Brain microvascular endothelial cell (primary cell): ENCODE measurements around the gene TAS2R39.
"Not testable (repeated sequence)": the region's sequence is repeated elsewhere in the genome, so short reads cannot be mapped to it uniquely, and the experiment has no call there.

Source experiments
- DNase-seq: peaks from one replicate; pipeline ENCODE4 v3.0.0-alpha.2; 2020
- H3K27ac ChIP-seq: fragments of 250-450 bp; sonication (Bioruptor Pico); 2 replicates; pipeline ENCODE4 v1.5.1; 2020; ENCODE audit warnings: mild to moderate bottlenecking, moderate library complexity
- H3K27me3 ChIP-seq: fragments of 250-450 bp; sonication (Bioruptor Pico); replicated peaks from 2 replicates; pipeline ENCODE4 v1.5.1; 2020; ENCODE audit warnings: mild to moderate bottlenecking
- H3K36me3 ChIP-seq: fragments of 250-450 bp; sonication (Bioruptor Pico); replicated peaks from 2 replicates; pipeline ENCODE4 v1.5.1; 2020; ENCODE audit warnings: mild to moderate bottlenecking
- H3K4me3 ChIP-seq: 2 replicates; pipeline ENCODE4 v1.5.1; 2011; ENCODE audit warnings: low read depth, mild to moderate bottlenecking, control low read depth, low read length, moderate library complexity
- CTCF ChIP-seq: IDR thresholded peaks from 2 replicates; pipeline ENCODE4 v1.5.1; 2011; ENCODE audit warnings: low read depth, mild to moderate bottlenecking, moderate library complexity, low read length, control low read depth, inconsistent platforms; ENCODE audit errors: missing control alignments
- in situ Hi-C: cut with HindIII; loops from 2 replicates; pipeline ENCODE4 v1.10.0; 2017; ENCODE audit warnings: low sequenced_read_pairs, low pct_ligation_motif_present

The TAS2R39 gene

DNA sequence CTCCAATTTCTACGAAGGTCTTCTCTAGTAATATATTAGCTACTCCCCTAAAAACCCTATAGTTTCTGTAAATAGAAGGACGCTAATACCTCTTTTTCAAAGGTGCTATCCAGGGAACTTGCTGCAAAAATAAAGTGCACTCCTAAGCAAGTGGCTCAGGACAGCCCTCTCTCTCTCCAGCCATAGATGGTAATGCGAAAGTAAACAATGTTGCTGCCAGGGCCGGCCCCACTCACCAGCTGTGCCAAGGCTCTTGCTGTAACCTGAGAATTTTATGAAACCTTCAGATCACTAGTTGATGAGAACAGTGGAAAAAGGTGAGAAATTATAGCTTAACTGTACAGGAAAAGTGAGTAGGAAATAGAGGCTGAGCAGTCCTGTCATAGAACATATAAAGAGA is 10.9 kb upstream of the TAS2R39 start:
- Histone ChIP-seq H3K27me3 (no peaks in the 10 kb centered on the region), H3K4me3 (no peak overlapping the region), H3K27ac (no peak overlapping the region), H3K36me3 (no peaks in the 10 kb centered on the region)
- no peak for DNase-seq
- no peak for TF ChIP-seq CTCF
- in situ Hi-C loops, result no loop called here

- Histone ChIP-seq H3K4me3 (no peak overlapping the region), H3K36me3 (no peaks in the 10 kb centered on the region), H3K27ac (no peak overlapping the region), H3K27me3 (no peaks in the 10 kb centered on the region)
- in situ Hi-C loops, result no loop called here
- no peak for DNase-seq
- no peak for TF ChIP-seq CTCF
Observed at GRCh38 chr7:143176128-143176527, 7.1 kb upstream of the TAS2R39 start.

DNA sequence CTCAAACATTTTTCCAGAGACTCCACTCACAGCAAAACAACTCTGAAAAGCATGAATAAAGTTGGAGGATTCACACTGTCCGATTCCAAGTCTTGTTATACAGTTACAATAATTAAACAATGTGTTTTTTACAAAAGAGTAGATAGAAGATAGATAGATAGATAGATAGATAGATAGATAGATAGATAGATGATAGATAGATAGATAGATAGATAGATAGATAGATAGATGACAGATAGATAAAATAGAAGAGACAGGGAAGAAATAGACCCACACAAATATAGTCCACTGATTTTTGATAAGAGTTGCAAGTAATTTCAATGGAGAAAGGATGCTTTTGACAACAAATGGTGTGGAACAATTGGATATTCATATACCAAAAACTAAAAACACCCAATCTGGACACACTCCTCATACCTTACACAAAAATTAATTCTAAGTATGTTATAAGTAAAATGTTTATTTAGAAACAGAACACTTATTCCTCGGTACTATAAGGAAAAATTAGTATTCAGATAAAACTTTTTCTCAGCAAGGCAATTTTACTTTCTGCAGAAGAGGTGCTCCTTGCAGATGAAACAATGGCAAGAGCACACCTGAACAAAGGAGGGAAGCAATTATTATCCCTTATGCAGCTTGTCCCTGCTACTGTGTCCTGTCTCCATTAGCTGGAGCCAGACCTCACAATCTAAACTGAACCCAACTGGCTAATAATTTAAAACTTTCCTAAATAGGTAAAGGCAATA is 5.7 kb upstream of the TAS2R39 start:
- Histone ChIP-seq H3K27me3 (no peaks in the 10 kb centered on the region), H3K4me3 (no peak overlapping the region), H3K36me3 (no peaks in the 10 kb centered on the region), H3K27ac (no peak overlapping the region)
- in situ Hi-C loops, result no loop called here
- no peak for TF ChIP-seq CTCF
- DNase-seq, result no peak

- H3K27ac ChIP-seq, H3K36me3 ChIP-seq, in situ Hi-C loops, DNase-seq, H3K4me3 ChIP-seq, H3K27me3 ChIP-seq: not testable (repeated sequence)
Observed at GRCh38 chr7:143180771-143181170, 2.4 kb upstream of the TAS2R39 start.

GRCh38 chr7:143181349-143181748 is 1.9 kb upstream of the TAS2R39 start:
- H3K36me3 ChIP-seq, result no peaks in the 10 kb centered on the region
- H3K4me3 ChIP-seq, result no peak overlapping the region
- TF ChIP-seq CTCF, result no peak
- no peaks in the 10 kb centered on the region for H3K27me3 ChIP-seq
- no peak for DNase-seq
- in situ Hi-C loops, result no loop called here
- H3K27ac ChIP-seq, result no peak overlapping the region

DNA sequence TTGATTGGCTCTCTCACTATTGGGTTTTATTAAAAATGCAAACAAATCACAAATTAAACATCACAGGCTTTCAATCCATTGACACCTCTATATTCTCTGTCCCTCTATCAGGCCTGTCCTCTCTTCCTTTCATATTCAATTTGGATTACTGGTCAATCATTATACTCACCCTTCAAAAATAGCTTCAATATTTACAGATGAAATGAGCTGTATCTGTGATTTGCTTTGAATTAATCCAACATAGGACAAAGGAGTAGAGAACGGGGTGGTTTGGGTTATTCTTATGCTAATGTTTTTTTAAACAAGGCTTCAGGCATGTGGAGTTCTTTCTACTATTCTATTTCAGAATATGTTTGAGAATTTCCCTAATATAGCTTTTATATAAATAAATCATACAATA is 2.3 kb downstream of the TAS2R39 start:
- Histone ChIP-seq H3K27me3 (no peaks in the 10 kb centered on the region), H3K36me3 (no peaks in the 10 kb centered on the region), H3K4me3 (no peak overlapping the region), H3K27ac (no peak overlapping the region)
- in situ Hi-C loops, result no loop called here
- DNase-seq, result no peak
- TF ChIP-seq CTCF, result no peak
